Sigmoid colon (tissue), 4 donors: ENCODE data around the gene FGF3.

Experiments
- CTCF ChIP-seq, 4 experiments: fragments of 450-650 bp in 3 of 4; fragments of 200-600 bp in 1 of 4; IDR thresholded peaks; one replicate each; pipeline ENCODE4 v1.5.1; 2016 to 2019; ENCODE audit warnings: antibody characterized with exemption in 4 of 4, mild to moderate bottlenecking in 3 of 4, moderate library complexity in 2 of 4
- EP300 ChIP-seq, 4 donors: sonication (generic); formaldehyde crosslinking; IDR thresholded peaks; one replicate each; pipeline ENCODE4 v1.6.1; 2017; ENCODE audit warnings: antibody characterized with exemption in 4 of 4
- POLR2A ChIP-seq, 2 donors: fragments of 450-650 bp; IDR thresholded peaks; one replicate each; pipeline ENCODE4 v1.6.1; 2016; ENCODE audit warnings: antibody characterized with exemption in 2 of 2, mild to moderate bottlenecking in 2 of 2, moderate library complexity in 2 of 2

- TF ChIP-seq EP300 (IDR thresholded peaks at IDR 0.05) (no peak), POLR2A (IDR thresholded peaks at IDR 0.05) (no peak), CTCF (IDR thresholded peaks at IDR 0.05) (no peak)
These were observed 32.8 kb upstream of the FGF3 start for GRCh38 chr11:69852056-69852455.
